ENCODE measurements around the gene DPP6. TPM values are rescaled to one million over a fixed set of nuclear protein-coding genes. Genes with fewer than 3 reads are reported as not detected.

DPP6 gene
- polyA plus RNA-seq, 1 of the 3 experiments (the other 2 are of a cell fraction): not detected

DNA sequence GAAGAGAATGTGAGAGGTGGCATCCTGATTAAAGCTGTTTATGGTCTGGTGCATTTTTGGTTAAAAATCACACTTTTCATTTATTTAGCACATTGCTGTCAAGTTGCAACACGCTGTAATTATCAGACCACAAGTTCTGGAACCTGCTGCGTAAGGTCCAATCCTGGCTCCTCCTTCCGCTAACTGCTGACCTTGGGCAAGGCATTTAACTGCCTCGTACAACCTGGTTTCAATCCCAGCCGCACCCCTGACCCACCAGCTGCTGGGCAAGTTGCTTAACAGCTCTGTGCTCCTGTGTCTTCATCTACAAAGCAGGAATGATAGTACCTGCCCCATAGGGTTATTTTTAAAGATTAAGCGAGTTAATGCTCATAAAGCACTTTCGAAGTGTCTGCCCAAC lies 668.9 kb downstream of the DPP6 start:
- ChIA-PET CTCF (interaction anchor here (1.4 to 3.7 kb wide), 3 partner anchors 23 to 28 kb away, joined by 3 to 12 read pairs (median 9); no protein-coding TSS in a partner anchor), POLR2A (no interaction called here)
- WGBS (ENCODE audit: low lambda C conversion rate): 45% methylated on average over 7 of the region's 7 CpGs
- no peak for DNase-seq
- Histone ChIP-seq H2AFZ (ENCODE audit: low read depth) (no peak overlapping the region), H3K4me2 (no peak overlapping the region), H4K20me1 (ENCODE audit: insufficient read depth) (no peaks in the 10 kb centered on the region), H3K36me3 (replicated peaks in 1 of 2; ENCODE audit: control insufficient read depth in 1 of 2, insufficient read depth in 2 of 2, low read length in 1 of 2) (no peaks in the 10 kb centered on the region), H3K9me3 (no peaks in the 10 kb centered on the region; the same call in 1 of the 2 replicates), H3K27ac (ENCODE audit: low read depth in 2 of 2, low read length in 1 of 2) (no peak overlapping the region), H3K9me2 (no peaks in the 10 kb centered on the region), H3K4me3 (ENCODE audit: low read depth in 2 of 2, low read length in 1 of 2) (no peak overlapping the region), H3K79me2 (ENCODE audit: insufficient read depth) (no peaks in the 10 kb centered on the region), H3F3A (replicated peaks; ENCODE audit: insufficient read depth) (no peaks in the 10 kb centered on the region), H3K4me1 (ENCODE audit: control insufficient read depth in 1 of 2, insufficient read depth in 2 of 2, low read depth in 1 of 2, low read length in 1 of 2) (no peaks in the 10 kb centered on the region), H3K27me3 (ENCODE audit: insufficient read depth) (no peaks in the 10 kb centered on the region), H3K9ac (no peak overlapping the region)
- TF ChIP-seq MXI1 (IDR thresholded peaks at IDR 0.05; ENCODE audit: low read depth, low read length) (no peak), GATA2 (CRISPR knock-in tag; IDR thresholded peaks at IDR 0.05) (no peak), SMC3 (IDR thresholded peaks at IDR 0.05; ENCODE audit: low read depth, low read length) (no peak), POLR2AphosphoS5 (IDR thresholded peaks at IDR 0.05; ENCODE audit: low read depth, low read length) (no peak), RFX5 (IDR thresholded peaks at IDR 0.05; ENCODE audit: low read length) (no peak), ELF1 (IDR thresholded peaks at IDR 0.05) (no peak), TEAD4 (IDR thresholded peaks at IDR 0.05; ENCODE audit: borderline replicate concordance, insufficient read depth) (no peak), EZH2phosphoT487 (IDR thresholded peaks at IDR 0.05; ENCODE audit: borderline replicate concordance, low read depth) (no peak), JUND (IDR thresholded peaks at IDR 0.05) (no peak), RXRA (IDR thresholded peaks at IDR 0.05; ENCODE audit: borderline replicate concordance, low read depth) (no peak), MEF2A (IDR thresholded peaks at IDR 0.05; ENCODE audit: borderline replicate concordance, low read depth) (no peak), EP300 (IDR thresholded peaks at IDR 0.05; ENCODE audit: borderline replicate concordance in 1 of 2, low read depth in 1 of 2, low read length in 1 of 2) (no peak), CHD2 (IDR thresholded peaks at IDR 0.05; ENCODE audit: low read length, partially characterized antibody) (no peak), SIN3A (IDR thresholded peaks at IDR 0.05; ENCODE audit: borderline replicate concordance, low read depth, low read length) (no peak)
- TF ChIP-seq, protein P1, sequence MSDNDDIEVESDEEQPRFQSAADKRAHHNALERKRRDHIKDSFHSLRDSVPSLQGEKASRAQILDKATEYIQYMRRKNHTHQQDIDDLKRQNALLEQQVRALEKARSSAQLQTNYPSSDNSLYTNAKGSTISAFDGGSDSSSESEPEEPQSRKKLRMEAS (IDR thresholded peaks at IDR 0.05; ENCODE audit: low read depth): no peak
- TF ChIP-seq, protein P2, sequence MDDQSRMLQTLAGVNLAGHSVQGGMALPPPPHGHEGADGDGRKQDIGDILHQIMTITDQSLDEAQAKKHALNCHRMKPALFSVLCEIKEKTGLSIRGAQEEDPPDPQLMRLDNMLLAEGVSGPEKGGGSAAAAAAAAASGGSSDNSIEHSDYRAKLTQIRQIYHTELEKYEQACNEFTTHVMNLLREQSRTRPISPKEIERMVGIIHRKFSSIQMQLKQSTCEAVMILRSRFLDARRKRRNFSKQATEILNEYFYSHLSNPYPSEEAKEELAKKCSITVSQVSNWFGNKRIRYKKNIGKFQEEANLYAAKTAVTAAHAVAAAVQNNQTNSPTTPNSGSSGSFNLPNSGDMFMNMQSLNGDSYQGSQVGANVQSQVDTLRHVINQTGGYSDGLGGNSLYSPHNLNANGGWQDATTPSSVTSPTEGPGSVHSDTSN (IDR thresholded peaks at IDR 0.05): no peak
- TF ChIP-seq, protein P3, sequence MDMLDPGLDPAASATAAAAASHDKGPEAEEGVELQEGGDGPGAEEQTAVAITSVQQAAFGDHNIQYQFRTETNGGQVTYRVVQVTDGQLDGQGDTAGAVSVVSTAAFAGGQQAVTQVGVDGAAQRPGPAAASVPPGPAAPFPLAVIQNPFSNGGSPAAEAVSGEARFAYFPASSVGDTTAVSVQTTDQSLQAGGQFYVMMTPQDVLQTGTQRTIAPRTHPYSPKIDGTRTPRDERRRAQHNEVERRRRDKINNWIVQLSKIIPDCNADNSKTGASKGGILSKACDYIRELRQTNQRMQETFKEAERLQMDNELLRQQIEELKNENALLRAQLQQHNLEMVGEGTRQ (IDR thresholded peaks at IDR 0.05; ENCODE audit: borderline replicate concordance, low read depth, low read length): no peak
- TF ChIP-seq, protein P4, sequence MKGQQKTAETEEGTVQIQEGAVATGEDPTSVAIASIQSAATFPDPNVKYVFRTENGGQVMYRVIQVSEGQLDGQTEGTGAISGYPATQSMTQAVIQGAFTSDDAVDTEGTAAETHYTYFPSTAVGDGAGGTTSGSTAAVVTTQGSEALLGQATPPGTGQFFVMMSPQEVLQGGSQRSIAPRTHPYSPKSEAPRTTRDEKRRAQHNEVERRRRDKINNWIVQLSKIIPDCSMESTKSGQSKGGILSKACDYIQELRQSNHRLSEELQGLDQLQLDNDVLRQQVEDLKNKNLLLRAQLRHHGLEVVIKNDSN (IDR thresholded peaks at IDR 0.05; ENCODE audit: borderline replicate concordance, low read depth): no peak
